HG03342 (cell line): ENCODE measurements around the gene WDR5B.

Experiments
- ATAC-seq: cut with Tn5 transposase; IDR thresholded peaks from one replicate; pipeline ENCODE4 v1.9.1; 2021; ENCODE audit warnings: mild to moderate bottlenecking, moderate library complexity; ENCODE audit not compliant: unreplicated experiment

WDR5B gene

GRCh38 chr3:122410111-122410510 lies 5.8 kb downstream of the WDR5B start:
- ATAC-seq = no peak

- ATAC-seq = no peak
Observed at GRCh38 chr3:122409446-122409845, 6.4 kb downstream of the WDR5B start.

GRCh38 chr3:122407946-122408345 lies 7.9 kb downstream of the WDR5B start:
- no peak for ATAC-seq

- ATAC-seq = no peak
Observed at GRCh38 chr3:122406198-122406597, 9.7 kb downstream of the WDR5B start.

GRCh38 chr3:122405015-122405414 lies 10.8 kb downstream of the WDR5B start:
- no peak for ATAC-seq

- ATAC-seq = no peak
Observed at GRCh38 chr3:122403489-122403888, 12.4 kb downstream of the WDR5B start.

- no peak for ATAC-seq
Observed at GRCh38 chr3:122398920-122399319, 16.9 kb downstream of the WDR5B start.

- ATAC-seq = no peak
Observed at GRCh38 chr3:122397201-122397600, 18.7 kb downstream of the WDR5B start.

- no peak for ATAC-seq
Observed at GRCh38 chr3:122396511-122396910, 19.4 kb downstream of the WDR5B start.

- no peak for ATAC-seq
Observed at GRCh38 chr3:122395582-122395981, 20.3 kb downstream of the WDR5B start.

- no peak for ATAC-seq
Observed at GRCh38 chr3:122394173-122394572, 21.7 kb downstream of the WDR5B start.

- no peak for ATAC-seq
Observed at GRCh38 chr3:122392868-122393844, 22.7 kb downstream of the WDR5B start.

- no peak for ATAC-seq
Observed at GRCh38 chr3:122391681-122392446, 24.0 kb downstream of the WDR5B start.

- no peak for ATAC-seq
Observed at GRCh38 chr3:122390665-122391064, 25.2 kb downstream of the WDR5B start.

- ATAC-seq = no peak
Observed at GRCh38 chr3:122389892-122390291, 26.0 kb downstream of the WDR5B start.

- ATAC-seq = no peak
Observed at GRCh38 chr3:122389197-122389596, 26.7 kb downstream of the WDR5B start.

GRCh38 chr3:122387709-122388108 lies 28.2 kb downstream of the WDR5B start:
- ATAC-seq = no peak

GRCh38 chr3:122383771-122384697 lies 31.8 kb downstream of the WDR5B start, which contains the start of gene FAM162A:
TSS of gene FAM162A (plus strand) at chr3:122384182. CDS start at chr3:122384266, 84 bp downstream.
- ATAC-seq = peak; percentile 92

GRCh38 chr3:122382888-122383666 lies 32.8 kb downstream of the WDR5B start, which contains the start of gene MIX23:
TSS of gene MIX23 (minus strand) at chr3:122383231. CDS start at chr3:122383224, 7 bp downstream.
- peak; percentile 45 for ATAC-seq

GRCh38 chr3:122377975-122378374 lies 37.9 kb downstream of the WDR5B start:
- ATAC-seq = no peak
